ENCODE data around the gene MINK1. TPM values are rescaled to one million over a fixed set of nuclear protein-coding genes. Genes with fewer than 3 reads are reported as not detected.
A peak's percentile ranks its signal among the peaks of the same experiment; 100 is the strongest.

The MINK1 gene
- total and polyA plus RNA-seq, 9 donors: 11.8 to 39.3 (median 29.1) TPM

GRCh38 chr17:4887581-4887980 lies 54.4 kb downstream of the MINK1 start:
- Histone ChIP-seq H3K4me3 (ENCODE audit: low read length) (no peak overlapping the region), H3K27ac (ENCODE audit: low read length) (no peak overlapping the region), H3K9me3 (replicated peaks; ENCODE audit: control insufficient read depth, low read depth, low read length) (no peaks in the 10 kb centered on the region), H3K36me3 (ENCODE audit: control insufficient read depth, insufficient read depth, low read length) (peaks cover 68% of the 10 kb centered on the region), H3K27me3 (ENCODE audit: control insufficient read depth, insufficient read depth, low read length) (no peaks in the 10 kb centered on the region), H3K4me1 (ENCODE audit: control insufficient read depth, insufficient read depth, low read length) (no peaks in the 10 kb centered on the region)
- no peak for DNase-seq
- 83% methylated on average over 15 of the region's 18 CpGs for WGBS (ENCODE audit: insufficient coverage)

- H3K36me3 ChIP-seq (ENCODE audit: control insufficient read depth, insufficient read depth, low read length): peaks cover 82% of the 10 kb centered on the region
- H3K27me3 ChIP-seq (ENCODE audit: control insufficient read depth, insufficient read depth, low read length): no peaks in the 10 kb centered on the region
- H3K4me3 ChIP-seq (ENCODE audit: low read length): no peak overlapping the region
- WGBS (ENCODE audit: insufficient coverage): 87% methylated on average over 23 of the region's 42 CpGs
- no peaks in the 10 kb centered on the region for H3K4me1 ChIP-seq (ENCODE audit: control insufficient read depth, insufficient read depth, low read length)
- no peak for DNase-seq
- no peak overlapping the region for H3K27ac ChIP-seq (ENCODE audit: low read length)
- no peaks in the 10 kb centered on the region for H3K9me3 ChIP-seq (replicated peaks; ENCODE audit: control insufficient read depth, low read depth, low read length)
Measured at GRCh38 chr17:4891411-4892410, 58.6 kb downstream of the MINK1 start.

GRCh38 chr17:4892499-4893221 lies 59.5 kb downstream of the MINK1 start:
- Histone ChIP-seq H3K27me3 (ENCODE audit: control insufficient read depth, insufficient read depth, low read length) (no peaks in the 10 kb centered on the region), H3K4me3 (ENCODE audit: low read length) (no peak overlapping the region), H3K27ac (ENCODE audit: low read length) (no peak overlapping the region), H3K36me3 (ENCODE audit: control insufficient read depth, insufficient read depth, low read length) (peaks cover 80% of the 10 kb centered on the region), H3K4me1 (ENCODE audit: control insufficient read depth, insufficient read depth, low read length) (no peaks in the 10 kb centered on the region), H3K9me3 (replicated peaks; ENCODE audit: control insufficient read depth, low read depth, low read length) (no peaks in the 10 kb centered on the region)
- 85% methylated on average over 11 of the region's 23 CpGs for WGBS (ENCODE audit: insufficient coverage)
- no peak for DNase-seq

- WGBS (ENCODE audit: insufficient coverage): 64% methylated on average over 15 of the region's 18 CpGs
- Histone ChIP-seq H3K27me3 (ENCODE audit: control insufficient read depth, insufficient read depth, low read length) (peaks cover 2% of the 10 kb centered on the region), H3K36me3 (ENCODE audit: control insufficient read depth, insufficient read depth, low read length) (peaks cover 77% of the 10 kb centered on the region), H3K4me1 (ENCODE audit: control insufficient read depth, insufficient read depth, low read length) (no peaks in the 10 kb centered on the region), H3K4me3 (ENCODE audit: low read length) (no peak overlapping the region), H3K27ac (ENCODE audit: low read length) (no peak overlapping the region), H3K9me3 (replicated peaks; ENCODE audit: control insufficient read depth, low read depth, low read length) (no peaks in the 10 kb centered on the region)
- DNase-seq: no peak
Measured at GRCh38 chr17:4893272-4893671, 60.1 kb downstream of the MINK1 start.

GRCh38 chr17:4893721-4894560 lies 60.8 kb downstream of the MINK1 start:
- Histone ChIP-seq H3K27ac (ENCODE audit: low read length) (no peak overlapping the region), H3K27me3 (ENCODE audit: control insufficient read depth, insufficient read depth, low read length) (peaks cover 8% of the 10 kb centered on the region), H3K36me3 (ENCODE audit: control insufficient read depth, insufficient read depth, low read length) (peaks cover 74% of the 10 kb centered on the region), H3K4me3 (ENCODE audit: low read length) (no peak overlapping the region), H3K9me3 (replicated peaks; ENCODE audit: control insufficient read depth, low read depth, low read length) (no peaks in the 10 kb centered on the region), H3K4me1 (ENCODE audit: control insufficient read depth, insufficient read depth, low read length) (peaks cover 6% of the 10 kb centered on the region)
- WGBS (ENCODE audit: insufficient coverage): 88% methylated on average over 28 of the region's 31 CpGs
- no peak for DNase-seq

- no peak for DNase-seq
- peaks cover 20% of the 10 kb centered on the region for H3K27me3 ChIP-seq (ENCODE audit: control insufficient read depth, insufficient read depth, low read length)
- no peak overlapping the region for H3K27ac ChIP-seq (ENCODE audit: low read length)
- H3K36me3 ChIP-seq (ENCODE audit: control insufficient read depth, insufficient read depth, low read length): peaks cover 69% of the 10 kb centered on the region
- no peak overlapping the region for H3K4me3 ChIP-seq (ENCODE audit: low read length)
- WGBS (ENCODE audit: insufficient coverage): 92% methylated on average over 9 of the region's 13 CpGs
- no peaks in the 10 kb centered on the region for H3K9me3 ChIP-seq (replicated peaks; ENCODE audit: control insufficient read depth, low read depth, low read length)
- H3K4me1 ChIP-seq (ENCODE audit: control insufficient read depth, insufficient read depth, low read length): peaks cover 17% of the 10 kb centered on the region
Measured at GRCh38 chr17:4895121-4895520, 62.0 kb downstream of the MINK1 start.

GRCh38 chr17:4895657-4896331 lies 62.7 kb downstream of the MINK1 start:
- peak; percentile 20 for DNase-seq
- peaks cover 62% of the 10 kb centered on the region for H3K36me3 ChIP-seq (ENCODE audit: control insufficient read depth, insufficient read depth, low read length)
- H3K27ac ChIP-seq (ENCODE audit: low read length): no peak overlapping the region
- peaks cover 23% of the 10 kb centered on the region for H3K4me1 ChIP-seq (ENCODE audit: control insufficient read depth, insufficient read depth, low read length)
- H3K4me3 ChIP-seq (ENCODE audit: low read length): no peak overlapping the region
- no peaks in the 10 kb centered on the region for H3K9me3 ChIP-seq (replicated peaks; ENCODE audit: control insufficient read depth, low read depth, low read length)
- 59% methylated on average over 22 of the region's 27 CpGs for WGBS (ENCODE audit: insufficient coverage)
- H3K27me3 ChIP-seq (ENCODE audit: control insufficient read depth, insufficient read depth, low read length): peaks cover 27% of the 10 kb centered on the region

GRCh38 chr17:4896332-4897197 lies 63.4 kb downstream of the MINK1 start:
- Histone ChIP-seq H3K36me3 (ENCODE audit: control insufficient read depth, insufficient read depth, low read length) (peaks cover 54% of the 10 kb centered on the region), H3K4me3 (ENCODE audit: low read length) (no peak overlapping the region), H3K4me1 (ENCODE audit: control insufficient read depth, insufficient read depth, low read length) (peaks cover 31% of the 10 kb centered on the region), H3K27ac (ENCODE audit: low read length) (no peak overlapping the region), H3K9me3 (replicated peaks; ENCODE audit: control insufficient read depth, low read depth, low read length) (no peaks in the 10 kb centered on the region), H3K27me3 (ENCODE audit: control insufficient read depth, insufficient read depth, low read length) (peaks cover 34% of the 10 kb centered on the region)
- 86% methylated on average over 14 of the region's 27 CpGs for WGBS (ENCODE audit: insufficient coverage)
- no peak for DNase-seq

Measured in muscle of leg (tissue), 11 donors.